VCaP (cell line): ENCODE results near the gene TNS3.

Source experiments
- H3K27ac ChIP-seq: fragments of 450-650 bp; 2 replicates; pipeline ENCODE4 v1.5.1; 2017
- CTCF ChIP-seq: fragments of 450-650 bp; conservative IDR thresholded peaks from 2 replicates; pipeline ENCODE4 v1.5.1; 2017; ENCODE audit warnings: mild to moderate bottlenecking, moderate library complexity

Gene TNS3

GRCh38 chr7:47420122-47420780 is 161.7 kb downstream of the TNS3 start:
- H3K27ac ChIP-seq, result no peak overlapping the region
- TF ChIP-seq CTCF, result no peak

GRCh38 chr7:47419471-47419870 is 162.4 kb downstream of the TNS3 start:
- TF ChIP-seq CTCF, result no peak
- H3K27ac ChIP-seq, result no peak overlapping the region

GRCh38 chr7:47418601-47419309 is 163.2 kb downstream of the TNS3 start:
- TF ChIP-seq CTCF, result no peak

GRCh38 chr7:47416492-47417480 is 165.1 kb downstream of the TNS3 start:
- no peak for TF ChIP-seq CTCF
- H3K27ac ChIP-seq, result no peak overlapping the region

More at GRCh38 chr7:47418601-47419309, 163.2 kb downstream of the TNS3 start:
- H3K27ac ChIP-seq, result no peak overlapping the region

- no peak overlapping the region for H3K27ac ChIP-seq
- TF ChIP-seq CTCF, result no peak
Measured at GRCh38 chr7:47415318-47416212, 166.3 kb downstream of the TNS3 start.

GRCh38 chr7:47414342-47415317 is 167.3 kb downstream of the TNS3 start:
- H3K27ac ChIP-seq, result no peak overlapping the region

More at GRCh38 chr7:47414342-47415317, 167.3 kb downstream of the TNS3 start:
- no peak for TF ChIP-seq CTCF
